Hepatocyte (in vitro differentiated cells): ENCODE measurements around the gene RASSF6. TPM values are rescaled to one million over a fixed set of nuclear protein-coding genes. Genes with fewer than 3 reads are reported as not detected.

ENCODE experiments used
- DNase-seq: peaks from one replicate; pipeline ENCODE4 v3.0.0-alpha.2; 2016; ENCODE audit warnings: low spot score
- H2AFZ ChIP-seq: fragments of 200-600 bp; sonication (generic); 2 replicates; pipeline ENCODE4 v1.6.0; 2016; ENCODE audit warnings: antibody characterized with exemption, mild to moderate bottlenecking
- H3K27ac ChIP-seq: fragments of 200-600 bp; sonication (generic); 2 replicates; pipeline ENCODE4 v1.5.1; 2016; ENCODE audit warnings: mild to moderate bottlenecking
- H3K27me3 ChIP-seq: fragments of 200-600 bp; sonication (generic); 2 replicates; pipeline ENCODE4 v1.6.1; 2016
- H3K36me3 ChIP-seq: fragments of 200-600 bp; sonication (generic); replicated peaks from 2 replicates; pipeline ENCODE4 v1.5.1; 2016; ENCODE audit warnings: low read depth; ENCODE audit not compliant: insufficient read depth
- H3K4me1 ChIP-seq: fragments of 200-600 bp; sonication (generic); 2 replicates; pipeline ENCODE4 v1.5.1; 2016; ENCODE audit warnings: mild to moderate bottlenecking, moderate library complexity; ENCODE audit not compliant: insufficient read depth
- H3K4me2 ChIP-seq: fragments of 200-600 bp; sonication (generic); 2 replicates; pipeline ENCODE4 v1.6.0; 2016
- H3K4me3 ChIP-seq: fragments of 200-600 bp; sonication (generic); 2 replicates; pipeline ENCODE4 v1.5.1; 2016; ENCODE audit warnings: mild to moderate bottlenecking
- H3K79me2 ChIP-seq: fragments of 200-600 bp; sonication (generic); 2 replicates; pipeline ENCODE4 v1.6.0; 2017; ENCODE audit warnings: mild to moderate bottlenecking
- H3K9me2 ChIP-seq: fragments of 200-600 bp; sonication (generic); replicated peaks from 2 replicates; pipeline ENCODE4 v1.6.0; 2017; ENCODE audit warnings: mild to moderate bottlenecking; ENCODE audit not compliant: insufficient read depth
- H3K9me3 ChIP-seq: fragments of 200-600 bp; sonication (generic); 2 replicates; pipeline ENCODE4 v1.5.1; 2016; ENCODE audit warnings: low read depth, mild to moderate bottlenecking
- H4K20me1 ChIP-seq: fragments of 200-600 bp; sonication (generic); 2 replicates; pipeline ENCODE4 v1.6.0; 2016; ENCODE audit warnings: mild to moderate bottlenecking; ENCODE audit not compliant: insufficient read depth, poor library complexity, severe bottlenecking
- CTCF ChIP-seq: fragments of 200-600 bp; sonication (generic); IDR thresholded peaks from 2 replicates; pipeline ENCODE4 v1.5.1; 2016; ENCODE audit warnings: antibody characterized with exemption, mild to moderate bottlenecking; ENCODE audit not compliant: poor library complexity
- EZH2 ChIP-seq: fragments of 200-600 bp; sonication (generic); IDR thresholded peaks from 2 replicates; pipeline ENCODE4 v1.6.1; 2016; ENCODE audit warnings: antibody characterized with exemption, mild to moderate bottlenecking, borderline replicate concordance
- EZH2phosphoT487 ChIP-seq: fragments of 200-600 bp; sonication (generic); IDR thresholded peaks from one replicate; pipeline ENCODE4 v1.6.1; 2018; ENCODE audit warnings: antibody characterized with exemption, mild to moderate bottlenecking, low read depth, moderate library complexity; ENCODE audit not compliant: unreplicated experiment, severe bottlenecking
- WGBS: methylation state at CpG from one replicate; pipeline ENCODE4 v1.1.6; 2016; ENCODE audit warnings: low lambda C conversion rate; ENCODE audit errors: missing lambda C conversion rate; 5-methylcytosine and 5-hydroxymethylcytosine counted together
- polyA plus RNA-seq: library from polyadenylated mRNA; unstranded; fragments of >200 nt; fragmentation: Nextera tagmentation; extraction: Ambion mirVana; gene quantifications from 2 replicates; pipeline ENCODE4 v1.2.1, GENCODE V29; 2016
- total RNA-seq: library from RNA; depleted of rRNA; stranded (reverse); fragments of >200 nt; gene quantifications from 2 replicates; pipeline ENCODE4 v1.2.3, GENCODE V29; 2014

The RASSF6 gene
- total and polyA plus RNA-seq, 2 experiments from 2014 or later = 2.1 to 6.5 TPM

- no peaks in the 10 kb centered on the region for H4K20me1 ChIP-seq
- no peaks in the 10 kb centered on the region for H3K27me3 ChIP-seq
- 70% methylated on average over 2 of the region's 2 CpGs for WGBS
- peak overlapping the region; percentile 55 for H3K27ac ChIP-seq
- DNase-seq = peak; percentile 40
- no peak overlapping the region for H3K4me3 ChIP-seq
- no peaks in the 10 kb centered on the region for H3K36me3 ChIP-seq
- no peak overlapping the region for H2AFZ ChIP-seq
- no peaks in the 10 kb centered on the region for H3K79me2 ChIP-seq
- H3K9me2 ChIP-seq = no peaks in the 10 kb centered on the region
- H3K9me3 ChIP-seq = no peaks in the 10 kb centered on the region
- no peaks in the 10 kb centered on the region for H3K4me1 ChIP-seq
- no peak overlapping the region for H3K4me2 ChIP-seq
- TF ChIP-seq EZH2 (no peak), EZH2phosphoT487 (no peak), CTCF (no peak)
These were observed 86.5 kb downstream of the RASSF6 start for GRCh38 chr4:73533515-73534422.

GRCh38 chr4:73528171-73528570 is 92.1 kb downstream of the RASSF6 start:
- Histone ChIP-seq H3K27ac (no peak overlapping the region), H3K9me2 (no peaks in the 10 kb centered on the region), H3K79me2 (no peaks in the 10 kb centered on the region), H3K9me3 (no peaks in the 10 kb centered on the region), H3K4me3 (no peak overlapping the region), H3K36me3 (no peaks in the 10 kb centered on the region), H3K27me3 (no peaks in the 10 kb centered on the region), H3K4me2 (no peak overlapping the region), H3K4me1 (no peaks in the 10 kb centered on the region), H2AFZ (no peak overlapping the region), H4K20me1 (no peaks in the 10 kb centered on the region)
- 93% methylated on average over 2 of the region's 2 CpGs for WGBS
- no peak for TF ChIP-seq EZH2
- DNase-seq = no peak

GRCh38 chr4:73527196-73527595 is 93.0 kb downstream of the RASSF6 start:
- Histone ChIP-seq H3K79me2 (no peaks in the 10 kb centered on the region), H3K9me2 (no peaks in the 10 kb centered on the region), H4K20me1 (no peaks in the 10 kb centered on the region), H3K4me2 (no peak overlapping the region), H3K27ac (no peak overlapping the region), H3K4me1 (no peaks in the 10 kb centered on the region), H3K27me3 (no peaks in the 10 kb centered on the region), H3K4me3 (no peak overlapping the region), H3K9me3 (no peaks in the 10 kb centered on the region), H2AFZ (no peak overlapping the region), H3K36me3 (no peaks in the 10 kb centered on the region)
- TF ChIP-seq EZH2 = no peak
- no peak for TF ChIP-seq EZH2phosphoT487
- no peak for TF ChIP-seq CTCF
- DNase-seq = no peak
- WGBS = 93% methylated on average over 1 of the region's 1 CpG

DNA sequence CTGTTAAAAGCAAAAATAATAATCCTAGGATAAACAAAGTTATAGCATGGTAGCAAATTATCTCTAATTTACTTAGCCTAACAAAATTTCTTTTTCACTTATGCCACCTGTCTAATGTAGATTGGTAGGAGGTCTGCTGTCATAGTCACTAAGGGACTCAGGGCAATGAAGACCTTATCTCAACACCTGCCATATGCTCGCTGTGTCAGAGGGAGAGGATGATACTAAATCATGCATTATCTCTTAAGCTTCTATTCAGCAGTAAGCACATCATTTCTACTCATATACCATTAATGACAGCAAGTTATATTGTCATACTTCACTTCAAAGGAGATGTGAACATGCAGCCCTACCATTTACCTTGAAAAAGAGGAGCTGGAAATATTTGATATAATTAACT is 94.6 kb downstream of the RASSF6 start:
- Histone ChIP-seq H3K36me3 (no peaks in the 10 kb centered on the region), H3K27ac (no peak overlapping the region), H3K4me1 (no peaks in the 10 kb centered on the region), H3K9me3 (no peaks in the 10 kb centered on the region), H3K4me2 (no peak overlapping the region), H3K79me2 (no peaks in the 10 kb centered on the region), H3K4me3 (no peak overlapping the region), H3K27me3 (no peaks in the 10 kb centered on the region), H4K20me1 (no peaks in the 10 kb centered on the region), H3K9me2 (no peaks in the 10 kb centered on the region), H2AFZ (no peak overlapping the region)
- 83% methylated on average over 1 of the region's 1 CpG for WGBS
- no peak for DNase-seq
- TF ChIP-seq EZH2phosphoT487 (no peak), CTCF (no peak), EZH2 (no peak)
